Neutrophil (primary cell): ENCODE measurements around the gene TCERG1L.

ENCODE experiments used
- H3K27ac ChIP-seq: fragments of 200-600 bp; sonication (generic); 2 replicates; pipeline ENCODE4 v1.5.1; 2016; ENCODE audit warnings: mild to moderate bottlenecking, moderate library complexity
- H3K27me3 ChIP-seq: fragments of 200-600 bp; sonication (generic); 2 replicates; pipeline ENCODE4 v1.6.0; 2016; ENCODE audit warnings: mild to moderate bottlenecking
- H3K36me3 ChIP-seq: fragments of 200-600 bp; sonication (generic); 2 replicates; pipeline ENCODE4 v1.5.1; 2017
- H3K4me1 ChIP-seq, 2 experiments: fragments of 200-600 bp in 1 of 2; sonication (generic) in 1 of 2; 1 replicate in 1 of 2; 2 replicates in 1 of 2; pipeline versions ENCODE4 v1.5.1 to v1.6.1; 2013 to 2016; ENCODE audit warnings: low read depth in 1 of 2, low read length in 1 of 2, mild to moderate bottlenecking in 1 of 2, moderate library complexity in 1 of 2; ENCODE audit not compliant: control insufficient read depth in 1 of 2, insufficient read depth in 1 of 2
- H3K4me3 ChIP-seq, 2 experiments: fragments of 200-600 bp in 1 of 2; sonication (generic) in 1 of 2; 1 replicate in 1 of 2; 2 replicates in 1 of 2; pipeline ENCODE4 v1.5.1; 2013 to 2016; ENCODE audit warnings: low read depth in 1 of 2, low read length in 1 of 2, mild to moderate bottlenecking in 1 of 2, moderate library complexity in 1 of 2
- H3K9me3 ChIP-seq: fragments of 200-600 bp; sonication (generic); 2 replicates; pipeline ENCODE4 v1.5.1; 2016
- TF ChIP-seq, protein P1 (sequence below): fragments of 200-600 bp; sonication (generic); IDR thresholded peaks from 2 replicates; pipeline ENCODE4 v1.5.1; 2016; ENCODE audit warnings: antibody characterized with exemption

TCERG1L gene

GRCh38 chr10:131047501-131047900, 264.0 kb downstream of the TCERG1L start:
- no peaks in the 10 kb centered on the region for H3K36me3 ChIP-seq
- H3K27ac ChIP-seq, result no peak overlapping the region
- TF ChIP-seq, protein P1, sequence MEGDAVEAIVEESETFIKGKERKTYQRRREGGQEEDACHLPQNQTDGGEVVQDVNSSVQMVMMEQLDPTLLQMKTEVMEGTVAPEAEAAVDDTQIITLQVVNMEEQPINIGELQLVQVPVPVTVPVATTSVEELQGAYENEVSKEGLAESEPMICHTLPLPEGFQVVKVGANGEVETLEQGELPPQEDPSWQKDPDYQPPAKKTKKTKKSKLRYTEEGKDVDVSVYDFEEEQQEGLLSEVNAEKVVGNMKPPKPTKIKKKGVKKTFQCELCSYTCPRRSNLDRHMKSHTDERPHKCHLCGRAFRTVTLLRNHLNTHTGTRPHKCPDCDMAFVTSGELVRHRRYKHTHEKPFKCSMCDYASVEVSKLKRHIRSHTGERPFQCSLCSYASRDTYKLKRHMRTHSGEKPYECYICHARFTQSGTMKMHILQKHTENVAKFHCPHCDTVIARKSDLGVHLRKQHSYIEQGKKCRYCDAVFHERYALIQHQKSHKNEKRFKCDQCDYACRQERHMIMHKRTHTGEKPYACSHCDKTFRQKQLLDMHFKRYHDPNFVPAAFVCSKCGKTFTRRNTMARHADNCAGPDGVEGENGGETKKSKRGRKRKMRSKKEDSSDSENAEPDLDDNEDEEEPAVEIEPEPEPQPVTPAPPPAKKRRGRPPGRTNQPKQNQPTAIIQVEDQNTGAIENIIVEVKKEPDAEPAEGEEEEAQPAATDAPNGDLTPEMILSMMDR, result no peak
- no peaks in the 10 kb centered on the region for H3K4me1 ChIP-seq
- no peaks in the 10 kb centered on the region for H3K27me3 ChIP-seq
- no peak overlapping the region for H3K4me3 ChIP-seq
- no peaks in the 10 kb centered on the region for H3K9me3 ChIP-seq

GRCh38 chr10:131046194-131046593, 265.3 kb downstream of the TCERG1L start:
- H3K27me3 ChIP-seq, result no peaks in the 10 kb centered on the region
- H3K4me3 ChIP-seq, result no peak overlapping the region
- H3K36me3 ChIP-seq, result no peaks in the 10 kb centered on the region
- no peak overlapping the region for H3K27ac ChIP-seq
- TF ChIP-seq, protein P1, result no peak
- H3K9me3 ChIP-seq, result no peaks in the 10 kb centered on the region
- no peaks in the 10 kb centered on the region for H3K4me1 ChIP-seq

- Histone ChIP-seq H3K27me3 (no peaks in the 10 kb centered on the region), H3K27ac (no peak overlapping the region), H3K4me1 (no peaks in the 10 kb centered on the region), H3K9me3 (no peaks in the 10 kb centered on the region), H3K4me3 (no peak overlapping the region), H3K36me3 (no peaks in the 10 kb centered on the region)
- TF ChIP-seq, protein P1, result no peak
Observed at GRCh38 chr10:131044379-131045111, 267.0 kb downstream of the TCERG1L start.

GRCh38 chr10:131043039-131043691, 268.4 kb downstream of the TCERG1L start:
- Histone ChIP-seq H3K4me3 (no peak overlapping the region), H3K27me3 (no peaks in the 10 kb centered on the region), H3K9me3 (no peaks in the 10 kb centered on the region), H3K27ac (no peak overlapping the region), H3K36me3 (no peaks in the 10 kb centered on the region), H3K4me1 (no peaks in the 10 kb centered on the region)
- TF ChIP-seq, protein P1, result no peak
